ENCODE data around the gene RAF1.
"Not testable (repeated sequence)": the region's sequence is repeated elsewhere in the genome, so short reads cannot be mapped to it uniquely, and the experiment has no call there.

RAF1 gene

DNA sequence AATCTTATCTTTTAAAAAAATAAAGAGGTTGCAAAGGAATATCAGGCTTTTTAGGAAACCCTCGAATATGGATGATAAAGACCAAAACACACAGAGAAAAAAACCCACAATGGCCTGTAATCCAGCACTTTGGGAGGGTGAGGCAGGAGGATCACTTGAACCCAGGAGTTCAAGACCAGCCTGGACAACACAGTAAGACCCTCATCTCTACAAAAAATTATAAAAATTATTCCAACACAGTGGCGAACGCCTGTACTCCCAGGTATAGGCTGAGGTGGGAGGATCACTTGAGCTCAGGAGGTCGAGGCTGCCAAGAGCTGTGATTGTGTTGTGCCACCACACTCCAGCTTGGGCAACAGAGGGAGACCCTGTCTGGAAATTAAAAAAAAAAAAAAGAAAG lies 30.8 kb downstream of the RAF1 start:
- DNase-seq: no peak

DNA sequence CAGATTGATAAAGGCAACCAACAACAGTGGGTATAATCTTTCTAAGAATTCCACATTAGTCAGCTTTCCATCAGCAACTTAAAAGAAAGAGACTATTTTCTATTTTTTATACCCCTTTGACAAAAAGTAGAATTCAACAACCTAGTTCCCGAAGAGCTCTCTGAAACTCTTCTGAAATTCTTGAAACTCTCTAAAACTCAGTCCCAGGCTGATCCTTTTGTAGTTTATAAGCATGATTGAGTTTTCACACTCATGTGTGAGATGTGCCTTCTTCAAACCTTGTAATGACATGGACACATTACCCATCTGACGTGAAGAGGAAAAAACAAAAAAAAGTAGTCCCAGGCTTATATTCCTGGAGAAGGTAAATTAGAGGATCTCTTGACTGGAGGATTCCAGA lies 31.4 kb downstream of the RAF1 start:
- DNase-seq: no peak

DNA sequence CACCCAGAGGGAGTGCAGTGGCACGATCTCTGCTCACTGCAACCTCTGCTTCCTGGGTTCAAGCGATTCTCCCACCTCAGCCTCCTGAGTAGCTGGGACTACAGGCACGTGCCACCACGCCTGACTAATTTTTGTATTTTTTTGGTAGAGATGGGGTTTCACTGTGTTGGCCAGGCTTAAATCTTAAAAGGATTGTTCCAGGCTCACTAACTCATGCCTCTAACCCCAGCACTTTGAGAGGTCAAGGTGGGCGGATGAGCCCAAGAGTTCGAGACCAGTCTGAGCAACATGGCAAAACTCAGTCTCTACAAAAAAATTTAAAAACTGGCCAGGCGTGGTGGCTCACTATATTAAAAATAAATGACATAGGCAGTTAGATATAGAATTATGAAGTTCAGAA lies 33.1 kb downstream of the RAF1 start:
- not testable (repeated sequence) for DNase-seq

DNA sequence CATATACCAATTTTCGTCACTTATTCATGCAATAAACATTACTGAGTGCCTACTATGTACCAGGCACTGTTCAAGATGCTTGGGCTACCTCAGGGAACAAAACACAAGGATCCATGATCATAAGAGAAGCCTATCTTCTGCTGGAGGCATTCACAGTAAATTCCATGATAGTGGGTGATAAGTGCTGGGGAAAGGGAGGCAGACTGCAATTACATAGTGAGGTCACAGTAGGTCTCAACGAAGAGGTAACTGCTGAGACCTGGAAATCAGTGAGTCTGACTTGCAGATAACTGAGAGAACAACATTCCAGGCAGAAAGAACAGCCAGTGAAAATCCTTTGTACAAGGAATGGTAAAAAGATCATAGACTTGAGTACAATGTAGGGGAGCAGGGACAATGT lies 33.6 kb downstream of the RAF1 start:
- DNase-seq: no peak

DNA sequence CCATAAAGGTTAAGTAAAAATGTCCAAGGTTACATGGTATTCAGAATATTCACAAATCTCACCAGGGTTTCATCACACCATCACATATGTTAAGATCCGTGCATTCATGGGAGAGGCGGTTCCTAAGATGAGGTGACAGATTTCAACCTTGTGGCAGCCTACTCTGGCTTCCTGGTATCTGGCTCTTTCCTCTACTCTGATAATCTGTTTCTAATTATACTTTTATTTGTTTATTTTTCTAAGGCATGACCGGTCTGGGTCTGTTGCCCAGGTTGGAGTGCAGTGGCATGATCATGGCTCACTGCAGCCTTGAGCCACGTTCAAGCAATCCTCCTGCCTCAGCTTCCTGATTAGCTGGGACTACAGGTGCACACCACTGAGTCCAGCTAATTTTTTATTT lies 34.4 kb downstream of the RAF1 start:
- no peak for DNase-seq

DNA sequence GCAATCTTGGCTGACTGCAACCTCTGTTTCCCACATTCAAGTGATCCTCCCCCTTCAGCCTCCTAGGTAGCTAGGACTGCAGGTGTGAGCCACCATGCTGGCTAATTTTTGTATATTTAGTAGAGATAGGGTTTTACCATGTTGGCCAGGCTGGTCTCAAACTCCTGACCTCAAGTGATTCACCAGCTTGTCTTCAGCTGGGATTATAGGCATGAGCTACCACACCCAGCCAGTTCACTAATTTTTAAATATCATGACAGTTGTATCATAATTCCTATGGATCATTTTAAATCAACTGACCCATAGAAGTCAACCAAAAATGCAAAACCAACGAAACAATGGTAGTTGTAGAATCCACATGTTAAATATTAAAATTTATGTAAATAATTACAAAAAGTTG lies 35.1 kb downstream of the RAF1 start:
- DNase-seq: no peak

DNA sequence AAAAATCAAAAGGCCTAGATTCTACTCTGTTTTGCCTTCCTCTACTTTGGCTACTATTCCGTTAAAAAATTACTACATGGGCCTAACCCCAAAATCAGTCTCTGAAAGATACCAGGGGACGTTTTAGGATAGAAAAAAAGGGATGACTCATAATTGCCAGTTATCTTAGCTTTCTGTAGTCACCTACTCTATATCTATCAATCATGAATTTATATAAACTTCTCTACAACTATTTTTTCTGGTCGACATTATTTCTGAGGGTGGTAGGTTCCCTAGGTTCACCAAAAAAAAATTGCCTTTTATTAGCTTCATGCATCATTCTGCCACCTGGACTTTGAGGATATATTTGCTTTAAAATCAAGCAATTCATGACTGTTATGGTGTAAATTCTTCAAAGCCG lies 36.5 kb downstream of the RAF1 start:
- no peak for DNase-seq

DNA sequence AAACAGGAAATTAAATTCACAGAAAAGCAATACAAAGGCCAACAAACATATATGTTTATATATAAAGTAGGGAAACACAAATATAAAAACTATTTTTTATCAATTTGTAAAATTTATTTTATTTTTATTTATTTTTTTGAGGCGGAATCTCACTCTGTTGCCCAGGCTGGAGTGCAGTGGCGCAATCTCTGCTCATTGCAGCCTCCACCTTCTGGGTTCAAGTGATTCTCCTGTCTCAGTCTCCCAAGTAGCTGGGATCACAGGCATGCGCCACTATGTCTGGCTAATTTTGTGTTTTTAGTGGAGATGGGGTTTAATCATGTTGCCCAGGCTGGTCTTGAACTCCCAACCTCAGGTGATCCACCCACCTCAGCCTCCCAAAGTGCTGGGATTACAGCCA lies 39.0 kb downstream of the RAF1 start:
- DNase-seq: not testable (repeated sequence)

DNA sequence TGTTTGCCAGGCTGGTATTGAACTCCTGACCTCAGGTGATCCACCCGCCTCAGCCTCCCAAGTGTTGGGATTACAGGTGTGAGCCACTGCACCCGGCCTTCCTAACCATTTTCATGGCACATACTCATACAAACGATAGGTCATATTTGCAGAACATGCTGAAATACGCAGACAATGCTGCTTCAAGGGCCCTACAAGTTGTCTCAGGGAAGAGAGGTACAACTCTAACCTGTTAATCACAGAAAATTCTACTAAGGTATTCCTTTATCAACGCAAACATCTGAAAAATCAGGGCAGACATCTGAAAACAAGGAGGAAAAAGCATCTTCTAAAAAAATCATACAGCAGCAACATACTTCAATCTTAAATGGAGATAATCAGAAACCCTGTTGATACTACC lies 39.9 kb downstream of the RAF1 start:
- no peak for DNase-seq

DNA sequence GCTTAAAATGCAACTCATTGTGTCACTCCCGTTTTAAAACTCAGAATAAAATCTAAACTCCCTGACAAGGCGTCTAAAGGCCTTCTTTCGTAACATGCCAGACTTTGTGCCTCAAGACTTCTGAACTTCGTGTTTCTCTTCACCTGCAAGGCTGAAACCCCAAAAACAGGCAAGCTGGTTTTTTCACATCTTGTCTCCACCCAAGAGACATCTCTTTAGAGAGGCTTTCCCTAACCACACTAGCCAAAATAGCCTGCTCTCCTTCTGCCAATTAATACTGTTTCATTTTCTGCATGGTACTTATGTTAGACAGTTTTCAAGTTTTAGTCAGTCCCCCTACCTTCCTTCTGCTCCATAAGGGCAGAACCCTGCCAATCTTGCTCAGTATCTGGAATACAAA lies 41.6 kb downstream of the RAF1 start:
- no peak for DNase-seq

DNA sequence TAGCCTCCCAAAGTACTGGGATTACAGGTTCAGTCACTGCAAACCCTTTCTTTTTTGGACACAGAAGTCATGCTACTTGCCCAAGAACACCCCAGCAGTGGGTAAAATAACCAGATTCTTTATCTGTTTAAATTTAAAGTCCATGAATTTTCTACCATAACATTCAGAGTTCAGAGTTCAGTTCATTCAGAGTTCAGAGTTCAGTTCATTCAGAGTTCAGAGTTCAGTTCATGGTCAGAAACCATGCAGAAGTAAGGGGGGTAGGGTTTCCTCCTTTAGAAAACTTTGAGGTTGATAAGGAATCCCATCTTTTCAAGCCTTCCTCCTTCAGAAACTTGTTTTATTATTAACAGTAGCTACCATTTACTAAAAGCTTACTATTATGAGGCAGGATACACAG lies 43.2 kb downstream of the RAF1 start:
- DNase-seq: no peak

DNA sequence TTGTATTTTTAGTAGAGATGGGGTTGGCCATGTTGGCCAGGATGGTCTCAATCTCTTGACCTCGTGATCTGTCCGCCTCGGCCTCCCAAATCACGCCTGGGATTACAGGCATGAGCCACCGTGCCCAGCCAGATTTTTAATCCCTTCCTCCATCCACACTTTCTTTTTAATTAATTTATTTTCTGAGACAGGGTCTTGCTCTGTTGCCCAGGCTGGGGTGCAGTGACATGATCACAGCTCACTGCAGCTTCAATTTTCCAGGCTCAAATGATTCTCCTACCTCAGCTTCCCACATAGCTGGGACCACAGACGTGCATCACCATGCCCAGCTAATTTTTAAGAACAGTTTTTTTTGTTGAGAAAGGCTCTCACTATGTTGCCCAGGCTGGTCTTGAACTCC lies 43.6 kb downstream of the RAF1 start:
- DNase-seq: no peak

DNA sequence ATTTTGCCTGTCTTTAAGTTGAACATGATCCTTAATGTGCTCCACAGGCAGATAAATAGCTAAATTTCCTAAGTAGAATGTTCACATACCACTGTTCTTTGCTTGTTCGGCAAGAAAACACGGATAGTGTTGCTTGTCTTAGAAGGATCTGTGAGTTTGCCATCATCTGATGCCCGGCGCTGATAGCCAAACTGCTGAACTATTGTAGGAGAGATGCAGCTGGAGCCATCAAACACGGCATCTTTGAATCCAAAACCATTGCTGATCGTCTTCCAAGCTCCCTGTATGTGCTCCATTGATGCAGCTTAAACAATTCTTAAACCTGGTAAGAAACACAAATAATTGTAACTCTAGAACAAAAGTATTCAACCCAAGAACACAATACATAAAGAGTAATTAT lies 45.5 kb downstream of the RAF1 start:
- DNase-seq: peak; percentile 4

DNA sequence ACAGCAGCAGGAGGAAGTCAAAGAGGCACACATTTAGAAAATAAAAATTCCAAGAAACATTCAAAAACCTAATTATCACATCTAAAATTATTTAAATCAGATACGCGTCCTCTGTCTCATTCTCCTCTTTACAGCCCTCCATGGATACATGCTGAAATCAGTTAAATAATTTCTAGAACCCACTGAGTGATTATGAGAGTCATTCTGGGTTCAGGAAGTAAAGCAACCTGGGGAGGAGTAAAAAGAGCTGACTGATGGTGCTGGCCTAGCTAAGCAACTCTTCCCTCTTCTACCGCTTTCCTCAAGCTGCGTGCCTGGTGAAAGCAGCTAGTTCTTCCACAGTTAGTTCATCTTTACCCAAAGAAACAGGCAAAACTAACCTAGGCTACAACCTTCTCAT lies 48.7 kb downstream of the RAF1 start:
- no peak for DNase-seq

DNA sequence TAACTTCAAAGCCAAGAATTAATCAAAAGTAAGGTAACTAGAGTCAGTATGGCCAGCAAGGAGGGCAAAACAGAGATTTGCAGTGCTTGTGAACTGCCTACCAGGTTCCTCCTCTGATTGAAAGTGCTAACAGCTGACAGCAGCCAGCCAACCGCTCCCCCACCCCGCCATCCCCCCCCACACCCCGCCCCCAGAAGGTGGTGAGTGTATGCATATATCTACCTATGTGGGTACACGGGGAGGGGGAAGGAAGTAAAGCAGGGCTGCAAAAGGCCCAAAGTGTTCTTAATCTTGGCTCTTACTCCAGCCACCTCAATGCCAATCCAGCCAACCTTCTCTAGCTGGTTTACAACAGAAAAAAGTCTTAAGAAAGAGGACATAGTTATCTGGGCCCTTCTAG lies 50.7 kb downstream of the RAF1 start:
- DNase-seq: no peak

DNA sequence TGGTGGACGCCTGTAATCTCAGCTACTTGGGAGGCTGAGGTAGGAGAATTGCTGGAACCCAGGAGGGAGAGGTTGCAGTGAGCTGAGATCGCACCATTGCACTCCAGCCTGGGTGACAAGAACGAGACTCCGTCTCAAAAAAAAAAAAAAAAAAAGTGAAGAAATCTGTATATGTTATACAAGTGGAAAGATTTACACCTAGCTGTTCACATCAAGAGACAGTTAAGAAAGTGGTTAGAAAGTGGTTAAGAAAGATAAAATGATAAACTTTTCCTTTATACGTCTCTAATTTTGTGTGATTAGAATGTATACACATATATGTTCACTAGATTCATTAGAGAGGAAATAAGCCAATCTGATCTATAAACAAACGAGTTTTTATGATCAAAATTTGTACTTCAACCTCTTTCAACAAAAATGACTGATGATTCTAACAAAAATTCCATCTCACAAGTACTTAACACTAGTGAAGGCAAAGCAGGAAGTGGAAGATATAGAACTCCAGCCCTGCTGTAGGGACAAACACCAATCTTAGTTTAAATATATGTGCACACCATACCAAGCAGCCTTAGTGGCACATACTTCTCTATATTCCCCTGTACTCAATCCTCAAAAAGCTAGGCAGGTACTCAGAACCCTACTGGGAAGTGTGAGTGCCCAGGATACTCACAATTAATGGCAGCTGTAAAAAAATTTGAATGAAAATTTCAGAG lies 51.2 kb downstream of the RAF1 start:
- DNase-seq: no peak

DNA sequence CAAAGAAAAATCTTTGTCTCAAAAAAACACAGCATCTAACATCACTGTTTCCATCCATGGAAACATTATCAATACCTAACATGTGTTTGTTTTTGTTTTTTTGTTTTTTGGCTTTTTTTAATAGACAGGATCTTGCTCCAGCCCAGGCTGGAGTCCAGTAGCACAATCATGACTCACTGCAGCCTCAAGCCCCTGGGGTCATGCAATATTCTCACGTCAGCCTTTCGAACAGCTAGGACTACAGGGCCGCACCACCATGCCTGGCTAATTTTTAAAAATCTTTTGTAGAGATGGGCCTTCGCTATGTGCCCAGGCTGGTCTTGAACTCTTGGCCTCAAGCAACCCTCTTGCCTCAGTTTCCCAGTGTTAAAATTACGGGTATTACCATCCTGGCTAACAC lies 52.8 kb downstream of the RAF1 start:
- DNase-seq: no peak

DNA sequence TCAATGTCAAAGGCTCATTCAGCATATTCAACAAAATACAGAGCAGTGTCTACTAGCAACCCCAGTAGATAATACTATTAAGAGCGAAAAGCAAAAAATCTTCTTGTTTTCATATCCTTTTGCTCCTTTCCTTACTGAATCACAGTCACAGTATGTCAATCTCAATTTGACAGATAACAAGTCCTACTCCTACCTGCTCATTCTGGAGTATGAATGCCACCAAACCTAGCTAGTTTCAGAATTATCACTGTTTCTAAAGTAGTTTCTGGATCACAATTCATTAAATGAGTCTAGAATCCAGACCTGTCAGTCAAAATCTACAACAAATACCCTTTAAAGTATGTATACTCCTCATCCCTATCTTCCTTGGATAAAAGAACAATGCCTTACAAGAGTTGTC lies 55.5 kb downstream of the RAF1 start:
- DNase-seq: no peak

DNA sequence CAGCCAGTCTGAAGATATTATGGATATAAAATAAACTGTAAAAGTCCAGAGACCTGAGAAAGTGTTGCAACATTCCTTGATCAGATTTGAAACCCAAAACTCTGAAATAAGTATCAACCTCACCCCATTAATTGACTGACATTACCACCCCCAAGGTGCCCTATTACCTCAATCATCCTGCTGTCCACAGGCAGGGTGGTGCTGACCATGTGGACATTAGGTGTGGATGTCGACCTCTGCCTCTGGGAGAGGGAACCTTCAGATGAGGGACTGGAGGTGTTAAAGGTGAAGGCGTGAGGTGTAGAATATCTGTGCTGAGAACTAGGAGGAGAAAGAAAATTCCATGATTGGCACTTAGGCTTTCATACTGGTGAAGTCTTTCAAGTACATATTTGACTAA lies 59.9 kb downstream of the RAF1 start:
- DNase-seq: no peak

DNA sequence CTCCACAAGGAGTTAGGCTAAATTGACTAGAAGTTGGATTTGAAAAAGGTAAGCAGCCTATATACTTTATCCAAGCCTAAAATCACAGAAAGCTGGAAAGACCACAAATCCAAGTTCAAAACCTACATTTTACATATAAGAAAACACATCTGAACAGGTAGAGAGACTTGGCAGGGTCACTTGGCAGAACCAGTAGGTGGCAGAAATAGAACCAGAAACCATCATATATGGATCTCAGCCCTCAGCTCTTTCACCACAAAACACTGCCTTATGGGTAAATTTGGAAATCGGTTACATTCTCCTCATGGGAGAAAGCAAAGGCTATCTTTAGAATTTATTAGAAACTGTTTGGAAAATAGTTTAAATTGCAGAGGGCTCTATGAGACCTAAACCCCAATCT lies 62.8 kb downstream of the RAF1 start:
- DNase-seq: no peak

DNA sequence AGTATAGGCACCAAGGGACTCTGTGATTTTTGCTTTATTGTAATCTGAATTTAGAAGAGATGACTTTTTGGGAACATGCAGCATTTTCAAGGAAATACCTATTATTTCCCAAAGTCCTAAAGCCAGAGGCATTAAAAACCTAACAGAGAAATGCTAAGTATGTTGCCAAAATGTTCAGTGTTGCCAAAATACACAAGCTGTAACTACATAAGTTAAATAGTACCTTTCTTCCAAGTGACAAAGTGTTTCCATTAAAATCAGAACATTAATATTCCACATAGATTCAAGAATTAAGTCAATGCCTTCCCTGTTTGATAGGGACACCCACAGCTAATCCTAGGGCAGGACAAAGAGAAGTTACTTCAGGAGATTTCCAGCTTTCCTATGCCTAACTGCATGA lies 65.0 kb downstream of the RAF1 start:
- no peak for DNase-seq

DNA sequence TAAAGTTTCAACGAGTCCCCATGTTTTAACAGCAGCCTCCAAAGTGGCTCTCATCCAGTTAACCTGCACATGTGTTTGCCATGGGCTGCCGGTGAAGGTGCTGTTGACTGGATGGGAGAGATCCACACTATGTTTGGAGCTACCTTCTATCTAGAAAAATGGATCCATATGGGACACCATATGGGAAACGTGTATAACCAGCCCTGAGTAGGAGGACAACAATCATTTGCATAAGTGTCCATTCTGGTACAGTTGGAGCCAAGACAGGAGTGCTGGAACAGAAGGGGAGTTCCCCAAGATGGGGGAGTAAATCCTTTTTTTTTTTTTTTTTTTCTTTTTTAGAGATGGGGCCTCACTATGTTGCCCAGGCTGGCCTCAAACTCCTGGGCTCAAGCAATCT lies 70.4 kb downstream of the RAF1 start:
- no peak for DNase-seq

DNA sequence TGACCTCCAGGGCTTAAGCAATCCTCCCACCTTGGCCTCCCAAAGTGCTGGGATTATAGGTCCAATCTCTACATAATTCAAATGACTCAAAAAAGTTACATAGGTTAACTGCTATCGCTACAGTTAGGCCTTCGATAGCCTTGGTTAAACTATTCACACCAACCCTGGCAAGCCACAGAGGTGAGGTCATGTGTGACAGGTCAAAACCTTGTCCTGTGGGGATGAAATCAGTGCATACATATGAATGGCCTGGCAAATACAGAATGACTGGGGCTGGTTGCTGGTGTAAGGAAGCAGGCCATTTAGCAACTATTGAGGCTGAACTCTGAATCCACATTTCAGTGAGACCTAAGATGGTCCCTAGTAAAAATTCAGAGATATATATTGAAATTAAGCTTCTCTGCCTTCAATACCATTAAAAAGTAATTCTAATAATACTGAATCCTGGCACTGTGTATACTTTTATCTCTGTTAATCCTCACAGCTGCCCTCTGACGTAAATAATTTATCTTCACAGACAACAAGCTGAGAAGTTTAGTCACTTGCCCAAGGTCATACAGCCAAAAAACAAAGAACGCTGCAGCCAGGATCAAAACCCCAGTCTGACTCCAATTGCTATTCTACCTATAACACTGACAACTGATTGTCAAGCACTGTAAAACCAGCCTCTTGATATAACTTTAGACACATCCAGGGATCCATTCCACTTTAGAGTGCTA lies 71.8 kb downstream of the RAF1 start:
- DNase-seq: no peak

DNA sequence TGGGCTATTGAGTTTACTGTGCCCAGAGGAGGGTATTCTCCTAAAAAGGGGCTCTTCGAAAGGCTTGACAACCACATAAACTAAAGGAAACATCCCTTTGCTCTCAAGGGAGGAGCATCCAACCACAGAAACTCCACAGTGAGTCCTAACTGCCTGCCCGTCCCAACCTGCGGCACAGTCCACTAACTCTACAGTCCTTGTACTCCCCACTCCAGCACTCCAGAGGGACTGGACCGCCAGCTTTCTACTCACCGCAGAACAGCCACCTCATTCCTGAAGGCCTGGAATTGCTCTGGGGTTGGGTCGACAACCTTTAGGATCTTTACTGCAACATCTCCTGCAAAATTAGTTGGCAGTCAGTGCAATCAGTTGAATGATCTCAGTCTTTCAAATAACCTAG lies 72.5 kb downstream of the RAF1 start:
- no peak for DNase-seq

DNA sequence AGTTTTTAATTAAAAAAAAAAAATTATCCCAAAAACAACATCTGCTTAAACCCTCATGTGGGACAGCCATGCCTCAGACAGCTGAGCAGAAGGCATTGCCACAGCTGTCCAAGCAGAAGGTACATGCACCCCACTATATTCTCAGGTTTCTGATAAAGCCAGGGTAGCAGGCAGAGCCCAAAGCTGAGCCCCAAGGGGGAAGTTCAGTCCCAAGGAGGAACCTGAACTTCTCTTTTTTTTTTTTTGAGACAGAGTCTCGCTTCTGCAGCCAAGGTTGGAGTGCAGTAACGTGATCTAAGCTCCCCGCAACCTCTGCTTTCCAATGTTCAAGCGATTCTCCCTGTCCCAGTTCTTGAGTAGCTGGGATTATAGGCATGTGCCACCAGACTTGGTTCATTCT lies 73.8 kb downstream of the RAF1 start:
- no peak for DNase-seq

All from midbrain (tissue), 1 donor.